SK-N-SH (cell line): Measurements from ENCODE around the gene ISCA1. TPM values are rescaled to one million over a fixed set of nuclear protein-coding genes. Genes with fewer than 3 reads are reported as not detected.

Source experiments
- CTCF ChIA-PET: fragments of 300-600, 350-600 bp; formaldehyde crosslinking; extraction: SDS; loops from one replicate; lab custom pipeline; 2021; lab: Yijun Ruan, JAX
- POLR2A ChIA-PET: fragments of 350-600 bp; sonication (Branson Sonifier 250); formaldehyde crosslinking; extraction: SDS; loops from one replicate; lab custom pipeline; 2020; ENCODE audit warnings: antibody characterized with exemption, inconsistent platforms; lab: Yijun Ruan, JAX
- DNase-seq: peaks from one replicate; pipeline ENCODE4 v3.0.0; 2012
- H2AFZ ChIP-seq: fragments of 200-600 bp; sonication (generic); 2 replicates; pipeline ENCODE4 v1.8.1; 2016; ENCODE audit warnings: antibody characterized with exemption, mild to moderate bottlenecking, low read depth
- H3F3A ChIP-seq: fragments of 200-600 bp; sonication (generic); replicated peaks from 2 replicates; pipeline ENCODE3; 2016; ENCODE audit warnings: antibody characterized with exemption, mild to moderate bottlenecking; ENCODE audit not compliant: insufficient read depth
- H3K27ac ChIP-seq, 2 experiments: fragments of 200-500 bp in 1 of 2; fragments of 200-600 bp in 1 of 2; sonication (Bioruptor generic) in 1 of 2; sonication (generic), shearing (Covaris generic) in 1 of 2; 2 replicates each; pipeline versions ENCODE4 v1.5.1 to v1.6.1; 2014 to 2016; ENCODE audit warnings: low read depth in 2 of 2, inconsistent platforms in 1 of 2, low read length in 1 of 2, mild to moderate bottlenecking in 1 of 2, mixed read lengths in 1 of 2
- H3K27me3 ChIP-seq: fragments of 200-600 bp; sonication (generic), shearing (Covaris generic); 2 replicates; pipeline ENCODE4 v1.6.1; 2016; ENCODE audit warnings: mixed run types; ENCODE audit not compliant: insufficient read depth
- H3K36me3 ChIP-seq, 2 experiments: fragments of 200-500 bp in 1 of 2; fragments of 200-600 bp in 1 of 2; sonication (Bioruptor generic) in 1 of 2; sonication (generic) in 1 of 2; replicated peaks in 1 of 2; 2 replicates each; pipeline versions ENCODE3 to v1.5.1; 2014 to 2016; ENCODE audit warnings: low read length in 1 of 2, mild to moderate bottlenecking in 1 of 2; ENCODE audit not compliant: insufficient read depth in 2 of 2, control insufficient read depth in 1 of 2
- H3K4me1 ChIP-seq, 2 experiments: fragments of 200-500 bp in 1 of 2; fragments of 200-600 bp in 1 of 2; sonication (Bioruptor generic) in 1 of 2; sonication (generic), shearing (Covaris generic) in 1 of 2; 2 replicates each; pipeline versions ENCODE4 v1.5.1 to v1.6.1; 2014 to 2016; ENCODE audit warnings: low read depth in 1 of 2, low read length in 1 of 2, mixed run types in 1 of 2; ENCODE audit not compliant: insufficient read depth in 2 of 2, control insufficient read depth in 1 of 2
- H3K4me2 ChIP-seq: fragments of 200-600 bp; sonication (generic), shearing (Covaris generic); 2 replicates; pipeline ENCODE4 v1.6.1; 2017; ENCODE audit warnings: mixed run types
- H3K4me3 ChIP-seq, 2 experiments: fragments of 200-500 bp in 1 of 2; fragments of 200-600 bp in 1 of 2; sonication (Bioruptor generic) in 1 of 2; sonication (generic), shearing (Covaris generic) in 1 of 2; 2 replicates each; pipeline versions ENCODE4 v1.5.1 to v1.8.1; 2014 to 2016; ENCODE audit warnings: low read depth in 2 of 2, inconsistent platforms in 1 of 2, low read length in 1 of 2, mild to moderate bottlenecking in 1 of 2, mixed read lengths in 1 of 2, moderate library complexity in 1 of 2
- H3K79me2 ChIP-seq: fragments of 200-600 bp; sonication (generic); 2 replicates; pipeline ENCODE4 v1.8.1; 2017; ENCODE audit warnings: mild to moderate bottlenecking; ENCODE audit not compliant: insufficient read depth
- H3K9ac ChIP-seq: fragments of 200-600 bp; sonication (generic); 2 replicates; pipeline ENCODE4 v1.6.1; 2017; ENCODE audit warnings: mixed run types
- H3K9me2 ChIP-seq: fragments of 200-600 bp; sonication (generic); 2 replicates; pipeline ENCODE4 v1.6.1; 2017; ENCODE audit warnings: mixed run types
- H3K9me3 ChIP-seq: fragments of 200-600 bp; sonication (generic); 2 replicates; pipeline ENCODE4 v1.6.1; 2017; ENCODE audit warnings: mixed run types, mild to moderate bottlenecking, moderate library complexity
- H4K20me1 ChIP-seq: fragments of 200-600 bp; sonication (generic); 2 replicates; pipeline ENCODE4 v1.6.1; 2017; ENCODE audit warnings: mild to moderate bottlenecking, mixed run types; ENCODE audit not compliant: insufficient read depth
- FOSL2 ChIP-seq: IDR thresholded peaks from 2 replicates; pipeline ENCODE4 v1.4.0; 2012; ENCODE audit warnings: low read depth, mild to moderate bottlenecking, moderate library complexity, borderline replicate concordance
- FOXJ3 ChIP-seq: sonication (generic); formaldehyde crosslinking; IDR thresholded peaks from 2 replicates; pipeline ENCODE4 v1.5.1; 2020; ENCODE audit warnings: mild to moderate bottlenecking, missing genetic modification reagents
- GATA2 ChIP-seq: sonication (generic); formaldehyde crosslinking; IDR thresholded peaks from 2 replicates; pipeline ENCODE4 v1.5.0; 2020; ENCODE audit warnings: mild to moderate bottlenecking, missing genetic modification reagents
- IRF3 ChIP-seq: fragments of 150-350 bp; IDR thresholded peaks from 2 replicates; pipeline ENCODE4 v1.6.1; 2016; ENCODE audit warnings: mild to moderate bottlenecking, low read depth, low read length
- MAX ChIP-seq: IDR thresholded peaks from 2 replicates; pipeline ENCODE4 v1.4.0; 2012; ENCODE audit warnings: low read depth
- NFIC ChIP-seq: IDR thresholded peaks from 2 replicates; pipeline ENCODE4 v1.4.0; 2012; ENCODE audit warnings: borderline replicate concordance
- REST ChIP-seq: IDR thresholded peaks from 2 replicates; pipeline ENCODE4 v1.6.1; 2012; ENCODE audit warnings: mild to moderate bottlenecking, low read depth, low read length, moderate library complexity
- RFX5 ChIP-seq: IDR thresholded peaks from 2 replicates; pipeline ENCODE4 v1.6.1; 2012; ENCODE audit warnings: mild to moderate bottlenecking, improper control_type of control experiment, low read length
- TAF1 ChIP-seq: IDR thresholded peaks from 2 replicates; pipeline ENCODE4 v1.6.1; 2012; ENCODE audit warnings: low read depth, mild to moderate bottlenecking, low read length, moderate library complexity, borderline replicate concordance
- TCF12 ChIP-seq: IDR thresholded peaks from 2 replicates; pipeline ENCODE4 v1.4.0; 2012
- YY1 ChIP-seq: IDR thresholded peaks from 2 replicates; pipeline ENCODE4 v1.4.0; 2012; ENCODE audit warnings: low read depth, mild to moderate bottlenecking
- ZBTB33 ChIP-seq: IDR thresholded peaks from 2 replicates; pipeline ENCODE4 v1.4.0; 2012; ENCODE audit warnings: low read depth, borderline replicate concordance
- WGBS: methylation state at CpG from one replicate; pipeline ENCODE4 v1.1.6; 2017; ENCODE audit warnings: low lambda C conversion rate; 5-methylcytosine and 5-hydroxymethylcytosine counted together
- polyA plus RNA-seq, 3 experiments: library from polyadenylated mRNA; depleted of rRNA; stranded (reverse); fragments of >200 nt; gene quantifications; 2 replicates each; pipeline ENCODE4 v1.2.3, GENCODE V29; 2012

ISCA1 gene
- polyA plus RNA-seq, 1 of the 3 experiments (the other 2 are of a cell fraction), result 10.9 TPM

- no peak for TF ChIP-seq REST
- TF ChIP-seq TCF12, result no peak
- TF ChIP-seq IRF3, result no peak
- TF ChIP-seq YY1, result no peak
- TF ChIP-seq RFX5, result no peak
- no peak for TF ChIP-seq NFIC
- no peak for TF ChIP-seq GATA2 (CRISPR knock-in tag)
- no peak for TF ChIP-seq TAF1
- no peak for TF ChIP-seq FOSL2
- no peak for TF ChIP-seq MAX
- TF ChIP-seq, all 33 proteins: peak for 0
These were observed 42.0 kb upstream of the ISCA1 start (continued) for GRCh38 chr9:86324308-86324707.

- no peaks in the 10 kb centered on the region for H3K4me1 ChIP-seq
- no peaks in the 10 kb centered on the region for H3F3A ChIP-seq
- no peak overlapping the region for H3K27ac ChIP-seq
- no peak overlapping the region for H3K9ac ChIP-seq
- peaks cover 81 to 86% of the 10 kb centered on the region in 2 experiments for H3K36me3 ChIP-seq
- no peak overlapping the region for H3K4me2 ChIP-seq
- H3K79me2 ChIP-seq, result no peaks in the 10 kb centered on the region
- no peak for DNase-seq
- ChIA-PET POLR2A (no interaction called here), CTCF (no interaction called here)
- no peaks in the 10 kb centered on the region for H3K9me3 ChIP-seq
- no peaks in the 10 kb centered on the region for H4K20me1 ChIP-seq
- WGBS, result 83% methylated on average over 8 of the region's 8 CpGs
- H3K9me2 ChIP-seq, result no peaks in the 10 kb centered on the region
- TF ChIP-seq FOXJ3, result no peak
- no peak for TF ChIP-seq ZBTB33
- TF ChIP-seq FOSL2, result no peak
- H3K27me3 ChIP-seq, result no peaks in the 10 kb centered on the region
- H3K4me3 ChIP-seq, result no peak overlapping the region
- H2AFZ ChIP-seq, result no peak overlapping the region
These were observed 40.8 kb upstream of the ISCA1 start for GRCh38 chr9:86322973-86323644.
